ENCODE data around the gene TSHZ2.

TSHZ2 gene

GRCh38 chr20:53194306-53195290, 222.4 kb downstream of the TSHZ2 start:
- TF ChIP-seq CTCF (IDR thresholded peaks at IDR 0.05; ENCODE audit: low read depth, low read length) (no peak), EZH2phosphoT487 (IDR thresholded peaks at IDR 0.05; ENCODE audit: low read depth) (no peak)
- Histone ChIP-seq H3K9ac (ENCODE audit: low read length) (no peak overlapping the region), H3K4me3 (ENCODE audit: low read length) (no peak overlapping the region), H3K27ac (ENCODE audit: low read length) (no peak overlapping the region), H3K9me3 (ENCODE audit: insufficient read depth, low read length) (no peaks in the 10 kb centered on the region), H3K4me2 (ENCODE audit: low read length) (no peak overlapping the region), H3K36me3 (replicated peaks; ENCODE audit: low read depth, low read length) (no peaks in the 10 kb centered on the region), H2AFZ (ENCODE audit: low read depth, low read length) (no peak overlapping the region), H3K79me2 (ENCODE audit: low read length) (no peaks in the 10 kb centered on the region), H3K27me3 (ENCODE audit: low read depth, low read length) (peaks cover 11% of the 10 kb centered on the region), H4K20me1 (ENCODE audit: insufficient read depth, low read length) (no peaks in the 10 kb centered on the region), H3K4me1 (ENCODE audit: low read length) (no peaks in the 10 kb centered on the region; the same call in 1 of the 2 replicates)

GRCh38 chr20:53195876-53196610, 223.9 kb downstream of the TSHZ2 start:
- no peaks in the 10 kb centered on the region; the same call in 1 of the 2 replicates for H3K4me1 ChIP-seq (ENCODE audit: low read length)
- no peak overlapping the region for H3K4me3 ChIP-seq (ENCODE audit: low read length)
- no peaks in the 10 kb centered on the region for H3K9me3 ChIP-seq (ENCODE audit: insufficient read depth, low read length)
- H4K20me1 ChIP-seq (ENCODE audit: insufficient read depth, low read length), result no peaks in the 10 kb centered on the region
- no peaks in the 10 kb centered on the region for H3K36me3 ChIP-seq (replicated peaks; ENCODE audit: low read depth, low read length)
- no peak overlapping the region for H2AFZ ChIP-seq (ENCODE audit: low read depth, low read length)
- H3K9ac ChIP-seq (ENCODE audit: low read length), result no peak overlapping the region
- peak; percentile 66 for TF ChIP-seq CTCF (IDR thresholded peaks at IDR 0.05; ENCODE audit: low read depth, low read length)
- TF ChIP-seq EZH2phosphoT487 (IDR thresholded peaks at IDR 0.05; ENCODE audit: low read depth), result no peak
- H3K27me3 ChIP-seq (ENCODE audit: low read depth, low read length), result peaks cover 11% of the 10 kb centered on the region
- no peak overlapping the region for H3K27ac ChIP-seq (ENCODE audit: low read length)
- H3K4me2 ChIP-seq (ENCODE audit: low read length), result no peak overlapping the region
- H3K79me2 ChIP-seq (ENCODE audit: low read length), result no peaks in the 10 kb centered on the region

- H3K27me3 ChIP-seq (ENCODE audit: low read depth, low read length), result peaks cover 11% of the 10 kb centered on the region
- H3K9me3 ChIP-seq (ENCODE audit: insufficient read depth, low read length), result no peaks in the 10 kb centered on the region
- H4K20me1 ChIP-seq (ENCODE audit: insufficient read depth, low read length), result no peaks in the 10 kb centered on the region
- no peaks in the 10 kb centered on the region for H3K79me2 ChIP-seq (ENCODE audit: low read length)
- H3K4me2 ChIP-seq (ENCODE audit: low read length), result no peak overlapping the region
- H3K9ac ChIP-seq (ENCODE audit: low read length), result no peak overlapping the region
- no peak overlapping the region for H3K27ac ChIP-seq (ENCODE audit: low read length)
- no peak overlapping the region for H2AFZ ChIP-seq (ENCODE audit: low read depth, low read length)
- TF ChIP-seq CTCF (IDR thresholded peaks at IDR 0.05; ENCODE audit: low read depth, low read length), result peak; percentile 42
- TF ChIP-seq EZH2phosphoT487 (IDR thresholded peaks at IDR 0.05; ENCODE audit: low read depth), result no peak
- H3K4me1 ChIP-seq (ENCODE audit: low read length), result no peaks in the 10 kb centered on the region
- H3K4me3 ChIP-seq (ENCODE audit: low read length), result no peak overlapping the region
- H3K36me3 ChIP-seq (replicated peaks; ENCODE audit: low read depth, low read length), result no peaks in the 10 kb centered on the region
These were observed 229.4 kb downstream of the TSHZ2 start for GRCh38 chr20:53201588-53201987.

- no peak overlapping the region for H3K27ac ChIP-seq (ENCODE audit: low read length)
- no peaks in the 10 kb centered on the region for H3K79me2 ChIP-seq (ENCODE audit: low read length)
- H2AFZ ChIP-seq (ENCODE audit: low read depth, low read length), result no peak overlapping the region
- TF ChIP-seq EZH2phosphoT487 (IDR thresholded peaks at IDR 0.05; ENCODE audit: low read depth) (no peak), CTCF (IDR thresholded peaks at IDR 0.05; ENCODE audit: low read depth, low read length) (no peak)
- no peaks in the 10 kb centered on the region for H3K4me1 ChIP-seq (ENCODE audit: low read length)
- no peak overlapping the region for H3K4me3 ChIP-seq (ENCODE audit: low read length)
- H3K4me2 ChIP-seq (ENCODE audit: low read length), result no peak overlapping the region
- no peaks in the 10 kb centered on the region for H3K36me3 ChIP-seq (replicated peaks; ENCODE audit: low read depth, low read length)
- H3K9me3 ChIP-seq (ENCODE audit: insufficient read depth, low read length), result no peaks in the 10 kb centered on the region
- H3K9ac ChIP-seq (ENCODE audit: low read length), result no peak overlapping the region
- peaks cover 6% of the 10 kb centered on the region for H3K27me3 ChIP-seq (ENCODE audit: low read depth, low read length)
- H4K20me1 ChIP-seq (ENCODE audit: insufficient read depth, low read length), result no peaks in the 10 kb centered on the region
These were observed 230.6 kb downstream of the TSHZ2 start for GRCh38 chr20:53202777-53203176.
